ENCODE results near the gene IGLON5. TPM values are rescaled to one million over a fixed set of nuclear protein-coding genes. Genes with fewer than 3 reads are reported as not detected.

The IGLON5 gene
- total RNA-seq, 1 donor from 2014 or later = 44.8 TPM

GRCh38 chr19:51327066-51328001 lies 15.9 kb downstream of the IGLON5 start:
- no peak for DNase-seq (ENCODE audit: low spot score, unreplicated experiment)
- Mint-ChIP-seq H3K4me3 (ENCODE audit: low read depth) (no peak overlapping the region), H3K36me3 (ENCODE audit: insufficient read depth) (peaks cover 35% of the 10 kb centered on the region), H3K4me1 (ENCODE audit: low read depth) (peaks cover 8% of the 10 kb centered on the region), H3K27me3 (no peaks in the 10 kb centered on the region), H3K27ac (no peak overlapping the region), H3K9me3 (ENCODE audit: low read depth) (peaks cover 4% of the 10 kb centered on the region)
- peak; percentile 24 for TF ChIP-seq CTCF (IDR thresholded peaks at IDR 0.05; ENCODE audit: unreplicated experiment)

GRCh38 chr19:51329411-51329810 lies 18.0 kb downstream of the IGLON5 start:
- Mint-ChIP-seq H3K27ac (no peak overlapping the region), H3K4me3 (ENCODE audit: low read depth) (no peak overlapping the region), H3K27me3 (no peaks in the 10 kb centered on the region), H3K9me3 (ENCODE audit: low read depth) (peaks cover 4% of the 10 kb centered on the region), H3K4me1 (ENCODE audit: low read depth) (peaks cover 8% of the 10 kb centered on the region), H3K36me3 (ENCODE audit: insufficient read depth) (peaks cover 30% of the 10 kb centered on the region)
- DNase-seq (ENCODE audit: low spot score, unreplicated experiment) = no peak
- TF ChIP-seq CTCF (IDR thresholded peaks at IDR 0.05; ENCODE audit: unreplicated experiment) = no peak

GRCh38 chr19:51330366-51330765 lies 18.9 kb downstream of the IGLON5 start:
- H3K4me3 Mint-ChIP-seq (ENCODE audit: low read depth) = no peak overlapping the region
- peaks cover 28% of the 10 kb centered on the region for H3K36me3 Mint-ChIP-seq (ENCODE audit: insufficient read depth)
- no peak for TF ChIP-seq CTCF (IDR thresholded peaks at IDR 0.05; ENCODE audit: unreplicated experiment)

GRCh38 chr19:51331193-51331592 lies 19.7 kb downstream of the IGLON5 start:
- Mint-ChIP-seq H3K27ac (no peak overlapping the region), H3K4me1 (ENCODE audit: low read depth) (peaks cover 8% of the 10 kb centered on the region), H3K36me3 (ENCODE audit: insufficient read depth) (peaks cover 21% of the 10 kb centered on the region), H3K4me3 (ENCODE audit: low read depth) (no peak overlapping the region), H3K27me3 (no peaks in the 10 kb centered on the region), H3K9me3 (ENCODE audit: low read depth) (peaks cover 4% of the 10 kb centered on the region)
- no peak for DNase-seq (ENCODE audit: low spot score, unreplicated experiment)
- no peak for TF ChIP-seq CTCF (IDR thresholded peaks at IDR 0.05; ENCODE audit: unreplicated experiment)

More at GRCh38 chr19:51330366-51330765, 18.9 kb downstream of the IGLON5 start:
- DNase-seq (ENCODE audit: low spot score, unreplicated experiment) = no peak
- H3K9me3 Mint-ChIP-seq (ENCODE audit: low read depth) = peaks cover 4% of the 10 kb centered on the region
- peaks cover 8% of the 10 kb centered on the region for H3K4me1 Mint-ChIP-seq (ENCODE audit: low read depth)
- no peak overlapping the region for H3K27ac Mint-ChIP-seq
- H3K27me3 Mint-ChIP-seq = no peaks in the 10 kb centered on the region

GRCh38 chr19:51331716-51332115 lies 20.3 kb downstream of the IGLON5 start:
- no peaks in the 10 kb centered on the region for H3K27me3 Mint-ChIP-seq
- H3K4me1 Mint-ChIP-seq (ENCODE audit: low read depth) = peaks cover 8% of the 10 kb centered on the region
- no peak overlapping the region for H3K4me3 Mint-ChIP-seq (ENCODE audit: low read depth)
- no peak for DNase-seq (ENCODE audit: low spot score, unreplicated experiment)
- peaks cover 21% of the 10 kb centered on the region for H3K36me3 Mint-ChIP-seq (ENCODE audit: insufficient read depth)
- no peak for TF ChIP-seq CTCF (IDR thresholded peaks at IDR 0.05; ENCODE audit: unreplicated experiment)
- no peak overlapping the region for H3K27ac Mint-ChIP-seq
- peaks cover 4% of the 10 kb centered on the region for H3K9me3 Mint-ChIP-seq (ENCODE audit: low read depth)
